HepG2 (cell line): ENCODE results near the gene CAT. TPM values are rescaled to one million over a fixed set of nuclear protein-coding genes. Genes with fewer than 3 reads are reported as not detected.

Experiments
- BORCS8-MEF2B ChIP-seq: sonication (generic); formaldehyde crosslinking; IDR thresholded peaks from 2 replicates; pipeline ENCODE4 v1.8.0; 2022; ENCODE audit warnings: mild to moderate bottlenecking, missing genetic modification reagents
- DR1 ChIP-seq: sonication (generic); formaldehyde crosslinking; IDR thresholded peaks from 2 replicates; pipeline ENCODE4 v1.8.0; 2021; ENCODE audit warnings: mild to moderate bottlenecking, missing genetic modification reagents, inconsistent platforms
- HOXA3 ChIP-seq: sonication (generic); formaldehyde crosslinking; IDR thresholded peaks from 2 replicates; pipeline ENCODE4 v1.5.0; 2020; ENCODE audit warnings: missing genetic modification reagents
- MIER3 ChIP-seq: IDR thresholded peaks from 2 replicates; pipeline ENCODE4 v1.6.1; 2016; ENCODE audit warnings: missing compliant biosample characterization, borderline replicate concordance
- NR2F6 ChIP-seq, 2 experiments: IDR thresholded peaks; 2 replicates each; pipeline ENCODE4 v1.6.1; 2016; ENCODE audit warnings: antibody characterized with exemption in 1 of 2, mild to moderate bottlenecking in 1 of 2
- SP4 ChIP-seq: sonication (generic); formaldehyde crosslinking; IDR thresholded peaks from 2 replicates; pipeline ENCODE4 v1.8.1; 2023; ENCODE audit warnings: mild to moderate bottlenecking, missing genetic modification reagents
- XRCC5 ChIP-seq: fragments of 200-400 bp; formaldehyde crosslinking; optimal IDR thresholded peaks from 2 replicates; pipeline ENCODE3; 2017; ENCODE audit warnings: mild to moderate bottlenecking, low read length
- ZHX2 ChIP-seq, 2 experiments: sonication (generic) in 1 of 2; formaldehyde crosslinking in 1 of 2; IDR thresholded peaks; 2 replicates each; pipeline versions ENCODE4 v1.6.1 to v1.9.0; 2014 to 2022; ENCODE audit warnings: antibody characterized with exemption in 1 of 2, borderline replicate concordance in 1 of 2, inconsistent platforms in 1 of 2, low read depth in 1 of 2, missing genetic modification reagents in 1 of 2
- ZNF263 ChIP-seq: sonication (generic); formaldehyde crosslinking; IDR thresholded peaks from 2 replicates; pipeline ENCODE4 v1.4.0; 2020; ENCODE audit warnings: missing genetic modification reagents
- ZNF441 ChIP-seq: sonication (generic); formaldehyde crosslinking; IDR thresholded peaks from 2 replicates; pipeline ENCODE4 v1.7.0; 2021; ENCODE audit warnings: missing genetic modification reagents, borderline replicate concordance
- ZNF543 ChIP-seq: sonication (generic); formaldehyde crosslinking; IDR thresholded peaks from 2 replicates; pipeline ENCODE4 v1.4.0; 2020; ENCODE audit warnings: mild to moderate bottlenecking, missing genetic modification reagents
- ZSCAN30 ChIP-seq: sonication (generic); formaldehyde crosslinking; IDR thresholded peaks from 2 replicates; pipeline ENCODE4 v1.5.0; 2020; ENCODE audit warnings: mild to moderate bottlenecking, missing genetic modification reagents
- ZSCAN5A ChIP-seq: sonication (generic); formaldehyde crosslinking; IDR thresholded peaks from 2 replicates; pipeline ENCODE4 v1.8.0; 2022; ENCODE audit warnings: mild to moderate bottlenecking, missing genetic modification reagents, borderline replicate concordance
- polyA plus RNA-seq, 8 experiments: library from polyadenylated mRNA; depleted of rRNA in 3 of 8; stranded (reverse) in 7 of 8; unstranded in 1 of 8; fragments of >200 nt; fragmentation: Illumina TruSeq in 4 of 8; extraction: Trizol in 4 of 8; gene quantifications; 2 replicates each; pipeline versions ENCODE4 v1.2.1 to v1.2.3, GENCODE V29; 2011 to 2016; ENCODE audit warnings: low read depth in 4 of 8, missing spikeins in 1 of 8, mixed read lengths in 1 of 8; ENCODE audit not compliant: insufficient read depth in 1 of 8
- total RNA-seq, 5 experiments: library from RNA; depleted of rRNA; stranded (reverse); fragments of >200 nt; fragmentation: Illumina TruSeq; extraction: Trizol; gene quantifications; 2 replicates each; pipeline ENCODE4 v1.2.3, GENCODE V29; 2016; ENCODE audit warnings: low read depth in 1 of 5
- TF ChIP-seq, protein P1 (sequence below): sonication (generic); formaldehyde crosslinking; IDR thresholded peaks from 2 replicates; pipeline ENCODE4 v1.4.0; 2020; ENCODE audit warnings: mild to moderate bottlenecking, missing genetic modification reagents
- TF ChIP-seq, protein P2 (sequence below): fragments of 450-650 bp; IDR thresholded peaks from 2 replicates; pipeline ENCODE4 v1.6.1; 2016

Gene CAT
- total and polyA plus RNA-seq, 2 of the 13 experiments (the other 11 are each of a cell fraction or from before 2014, with no cell fraction given), result 107 to 136 TPM

- TF ChIP-seq SP4 (CRISPR knock-in tag) (no peak; the same call in 1 of the 2 replicates), ZHX2 (IDR thresholded peaks at IDR 0.05; ENCODE audit: low read depth) (no peak), ZHX2 (CRISPR knock-in tag; IDR thresholded peaks at IDR 0.05; ENCODE audit: borderline replicate concordance) (no peak), NR2F6 (IDR thresholded peaks at IDR 0.05) (peak; percentile 73), NR2F6 (CRISPR knock-in tag; IDR thresholded peaks at IDR 0.05) (peak; percentile 61), BORCS8-MEF2B (no peak), ZNF543 (CRISPR knock-in tag) (no peak), ZSCAN5A (CRISPR knock-in tag) (0 out of 2 replicates have a peak, but pooled peaks have one; percentile 28), ZSCAN30 (CRISPR knock-in tag) (no peak), MIER3 (CRISPR knock-in tag) (no peak; the same call in 1 of the 2 replicates), ZNF263 (CRISPR knock-in tag) (no peak), XRCC5 (peak; percentile 36), ZNF441 (CRISPR knock-in tag) (0 out of 2 replicates have a peak, but pooled peaks have one; percentile 47), HOXA3 (CRISPR knock-in tag) (peak; percentile 39; the same call in 1 of the 2 replicates), DR1 (CRISPR knock-in tag) (no peak)
- TF ChIP-seq, protein P1, sequence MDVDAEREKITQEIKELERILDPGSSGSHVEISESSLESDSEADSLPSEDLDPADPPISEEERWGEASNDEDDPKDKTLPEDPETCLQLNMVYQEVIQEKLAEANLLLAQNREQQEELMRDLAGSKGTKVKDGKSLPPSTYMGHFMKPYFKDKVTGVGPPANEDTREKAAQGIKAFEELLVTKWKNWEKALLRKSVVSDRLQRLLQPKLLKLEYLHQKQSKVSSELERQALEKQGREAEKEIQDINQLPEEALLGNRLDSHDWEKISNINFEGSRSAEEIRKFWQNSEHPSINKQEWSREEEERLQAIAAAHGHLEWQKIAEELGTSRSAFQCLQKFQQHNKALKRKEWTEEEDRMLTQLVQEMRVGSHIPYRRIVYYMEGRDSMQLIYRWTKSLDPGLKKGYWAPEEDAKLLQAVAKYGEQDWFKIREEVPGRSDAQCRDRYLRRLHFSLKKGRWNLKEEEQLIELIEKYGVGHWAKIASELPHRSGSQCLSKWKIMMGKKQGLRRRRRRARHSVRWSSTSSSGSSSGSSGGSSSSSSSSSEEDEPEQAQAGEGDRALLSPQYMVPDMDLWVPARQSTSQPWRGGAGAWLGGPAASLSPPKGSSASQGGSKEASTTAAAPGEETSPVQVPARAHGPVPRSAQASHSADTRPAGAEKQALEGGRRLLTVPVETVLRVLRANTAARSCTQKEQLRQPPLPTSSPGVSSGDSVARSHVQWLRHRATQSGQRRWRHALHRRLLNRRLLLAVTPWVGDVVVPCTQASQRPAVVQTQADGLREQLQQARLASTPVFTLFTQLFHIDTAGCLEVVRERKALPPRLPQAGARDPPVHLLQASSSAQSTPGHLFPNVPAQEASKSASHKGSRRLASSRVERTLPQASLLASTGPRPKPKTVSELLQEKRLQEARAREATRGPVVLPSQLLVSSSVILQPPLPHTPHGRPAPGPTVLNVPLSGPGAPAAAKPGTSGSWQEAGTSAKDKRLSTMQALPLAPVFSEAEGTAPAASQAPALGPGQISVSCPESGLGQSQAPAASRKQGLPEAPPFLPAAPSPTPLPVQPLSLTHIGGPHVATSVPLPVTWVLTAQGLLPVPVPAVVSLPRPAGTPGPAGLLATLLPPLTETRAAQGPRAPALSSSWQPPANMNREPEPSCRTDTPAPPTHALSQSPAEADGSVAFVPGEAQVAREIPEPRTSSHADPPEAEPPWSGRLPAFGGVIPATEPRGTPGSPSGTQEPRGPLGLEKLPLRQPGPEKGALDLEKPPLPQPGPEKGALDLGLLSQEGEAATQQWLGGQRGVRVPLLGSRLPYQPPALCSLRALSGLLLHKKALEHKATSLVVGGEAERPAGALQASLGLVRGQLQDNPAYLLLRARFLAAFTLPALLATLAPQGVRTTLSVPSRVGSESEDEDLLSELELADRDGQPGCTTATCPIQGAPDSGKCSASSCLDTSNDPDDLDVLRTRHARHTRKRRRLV (CRISPR knock-in tag), result no peak
- TF ChIP-seq, protein P2, sequence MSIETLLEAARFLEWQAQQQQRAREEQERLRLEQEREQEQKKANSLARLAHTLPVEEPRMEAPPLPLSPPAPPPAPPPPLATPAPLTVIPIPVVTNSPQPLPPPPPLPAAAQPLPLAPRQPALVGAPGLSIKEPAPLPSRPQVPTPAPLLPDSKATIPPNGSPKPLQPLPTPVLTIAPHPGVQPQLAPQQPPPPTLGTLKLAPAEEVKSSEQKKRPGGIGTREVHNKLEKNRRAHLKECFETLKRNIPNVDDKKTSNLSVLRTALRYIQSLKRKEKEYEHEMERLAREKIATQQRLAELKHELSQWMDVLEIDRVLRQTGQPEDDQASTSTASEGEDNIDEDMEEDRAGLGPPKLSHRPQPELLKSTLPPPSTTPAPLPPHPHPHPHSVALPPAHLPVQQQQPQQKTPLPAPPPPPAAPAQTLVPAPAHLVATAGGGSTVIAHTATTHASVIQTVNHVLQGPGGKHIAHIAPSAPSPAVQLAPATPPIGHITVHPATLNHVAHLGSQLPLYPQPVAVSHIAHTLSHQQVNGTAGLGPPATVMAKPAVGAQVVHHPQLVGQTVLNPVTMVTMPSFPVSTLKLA, result no peak
Observed at GRCh38 chr11:34501500-34501899, 62.8 kb downstream of the CAT start (continued).
